Body of pancreas (tissue), 4 donors: Measurements from ENCODE around the gene SGMS1. TPM values are rescaled to one million over a fixed set of nuclear protein-coding genes. Genes with fewer than 3 reads are reported as not detected.

Experiments
- ATAC-seq: fragments of 150-250 bp; one replicate; pipeline ENCODE4 v1.9.1; 2016
- DNase-seq, 4 donors: peaks; one replicate each; pipeline ENCODE4 v3.0.0-alpha.2; 2019
- H3K27ac ChIP-seq, 4 donors: fragments of 200-600 bp; sonication (generic); 1 replicate in 3 of 4; 2 replicates in 1 of 4; pipeline versions ENCODE4 v1.5.1 to v1.6.1; 2016 to 2019; ENCODE audit warnings: mild to moderate bottlenecking in 1 of 4, mixed read lengths in 1 of 4, moderate library complexity in 1 of 4
- H3K27me3 ChIP-seq, 2 donors: fragments of 200-600 bp; sonication (generic); one replicate each; pipeline ENCODE4 v1.6.0; 2016; ENCODE audit warnings: mild to moderate bottlenecking in 1 of 2
- H3K36me3 ChIP-seq, 2 donors: fragments of 200-600 bp; sonication (generic); replicated peaks in 1 of 2; 2 replicates each; pipeline ENCODE4 v1.5.1; 2016; ENCODE audit warnings: low read depth in 2 of 2; ENCODE audit not compliant: insufficient read depth in 1 of 2
- H3K4me1 ChIP-seq: fragments of 200-600 bp; sonication (generic); one replicate; pipeline ENCODE4 v1.6.0; 2016
- H3K4me3 ChIP-seq, 2 donors: fragments of 200-600 bp; sonication (generic); 1 replicate in 1 of 2; 2 replicates in 1 of 2; pipeline ENCODE4 v1.5.1; 2016 to 2019
- H3K9me3 ChIP-seq, 3 donors: fragments of 200-600 bp; sonication (generic); 1 replicate in 2 of 3; 2 replicates in 1 of 3; pipeline ENCODE4 v1.5.1; 2016
- POLR2A ChIP-seq, 3 donors: fragments of 450-650 bp; IDR thresholded peaks; one replicate each; pipeline ENCODE4 v1.6.1; 2016; ENCODE audit warnings: antibody characterized with exemption in 3 of 3, mild to moderate bottlenecking in 2 of 3
- WGBS, 2 donors: methylation state at CpG; one replicate each; pipeline ENCODE4 v1.1.5; 2017; 5-methylcytosine and 5-hydroxymethylcytosine counted together
- intact Hi-C: fragments of 100-400 bp; cut with DNase I; formaldehyde crosslinking; loops from one replicate; pipeline ENCODE4 v1.15.1; 2023
- total RNA-seq, 2 donors: library from RNA; depleted of rRNA; stranded (reverse); fragments of >200 nt; gene quantifications; one replicate each; pipeline ENCODE4 v1.1.0, GENCODE V29; 2016
- TF ChIP-seq, protein P1 (sequence below), 7 experiments: fragments of 450-650 bp in 4 of 7; fragments of 200-600 bp in 3 of 7; sonication (generic) in 3 of 7; IDR thresholded peaks; one replicate each; pipeline ENCODE4 v1.5.1; 2016 to 2019; ENCODE audit warnings: antibody characterized with exemption in 7 of 7

The SGMS1 gene
- total RNA-seq, 2 donors from 2014 or later: 46.2 to 68.9 TPM

DNA sequence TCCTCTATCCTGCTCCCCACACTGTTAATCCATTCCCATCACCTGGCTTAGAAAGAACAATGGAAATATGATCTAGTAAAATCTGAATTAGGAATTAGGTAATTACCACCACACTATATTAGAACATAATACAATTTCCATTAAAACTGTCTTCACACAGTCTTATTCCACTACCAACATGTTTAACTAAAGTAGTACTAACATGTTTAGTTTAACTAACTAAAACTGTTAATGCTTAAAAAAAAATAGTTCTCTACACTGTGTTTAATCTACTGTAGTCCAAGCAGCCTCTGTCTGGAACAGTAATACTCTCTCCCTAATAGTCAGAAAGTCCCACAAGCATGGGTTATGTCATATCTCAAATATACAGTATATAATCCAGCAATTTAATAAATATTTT, 150.8 kb downstream of the SGMS1 start:
- Histone ChIP-seq H3K36me3 (no peaks in the 10 kb centered on the region), H3K27me3 (no peaks in the 10 kb centered on the region), H3K27ac (no peak overlapping the region), H3K4me3 (no peak overlapping the region), H3K4me1 (peaks cover 35% of the 10 kb centered on the region), H3K9me3 (no peaks in the 10 kb centered on the region)
- TF ChIP-seq POLR2A (IDR thresholded peaks at IDR 0.05): no peak
- TF ChIP-seq, protein P1, sequence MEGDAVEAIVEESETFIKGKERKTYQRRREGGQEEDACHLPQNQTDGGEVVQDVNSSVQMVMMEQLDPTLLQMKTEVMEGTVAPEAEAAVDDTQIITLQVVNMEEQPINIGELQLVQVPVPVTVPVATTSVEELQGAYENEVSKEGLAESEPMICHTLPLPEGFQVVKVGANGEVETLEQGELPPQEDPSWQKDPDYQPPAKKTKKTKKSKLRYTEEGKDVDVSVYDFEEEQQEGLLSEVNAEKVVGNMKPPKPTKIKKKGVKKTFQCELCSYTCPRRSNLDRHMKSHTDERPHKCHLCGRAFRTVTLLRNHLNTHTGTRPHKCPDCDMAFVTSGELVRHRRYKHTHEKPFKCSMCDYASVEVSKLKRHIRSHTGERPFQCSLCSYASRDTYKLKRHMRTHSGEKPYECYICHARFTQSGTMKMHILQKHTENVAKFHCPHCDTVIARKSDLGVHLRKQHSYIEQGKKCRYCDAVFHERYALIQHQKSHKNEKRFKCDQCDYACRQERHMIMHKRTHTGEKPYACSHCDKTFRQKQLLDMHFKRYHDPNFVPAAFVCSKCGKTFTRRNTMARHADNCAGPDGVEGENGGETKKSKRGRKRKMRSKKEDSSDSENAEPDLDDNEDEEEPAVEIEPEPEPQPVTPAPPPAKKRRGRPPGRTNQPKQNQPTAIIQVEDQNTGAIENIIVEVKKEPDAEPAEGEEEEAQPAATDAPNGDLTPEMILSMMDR (IDR thresholded peaks at IDR 0.05): no peak
- ATAC-seq (no peak), DNase-seq (no peak)
- intact Hi-C loops: no loop called here

DNA sequence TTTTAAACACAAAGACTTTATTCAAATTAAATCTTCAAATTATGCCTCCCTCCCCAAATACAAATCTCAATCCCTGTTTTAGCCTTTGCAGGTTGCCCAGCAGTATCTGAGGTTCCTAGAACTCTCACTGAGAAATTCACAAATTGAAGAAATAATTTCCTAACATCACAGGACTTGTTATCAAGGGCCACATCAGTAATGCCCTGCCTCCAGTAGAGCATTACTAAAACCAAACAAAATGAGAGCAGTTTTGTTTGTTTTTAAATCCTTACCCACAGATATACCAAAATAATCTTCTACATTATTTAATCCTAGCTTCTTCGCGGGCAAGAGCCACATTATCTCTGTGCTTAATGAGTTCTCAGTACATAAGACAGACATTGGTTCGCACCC, 152.2 kb downstream of the SGMS1 start:
- Histone ChIP-seq H3K27ac (peak overlapping the region in 1 of 4 donors; percentile 75), H3K4me3 (no peak overlapping the region), H3K9me3 (no peaks in the 10 kb centered on the region), H3K4me1 (peaks cover 35% of the 10 kb centered on the region), H3K36me3 (no peaks in the 10 kb centered on the region), H3K27me3 (no peaks in the 10 kb centered on the region)
- DNase-seq (no peak), ATAC-seq (no peak)
- 17 to 34% methylated on average over 3 of the region's 3 CpGs for WGBS, 2 donors
- intact Hi-C loops: no loop called here
- TF ChIP-seq, protein P1 (IDR thresholded peaks at IDR 0.05): no peak
- TF ChIP-seq POLR2A (IDR thresholded peaks at IDR 0.05): no peak

DNA sequence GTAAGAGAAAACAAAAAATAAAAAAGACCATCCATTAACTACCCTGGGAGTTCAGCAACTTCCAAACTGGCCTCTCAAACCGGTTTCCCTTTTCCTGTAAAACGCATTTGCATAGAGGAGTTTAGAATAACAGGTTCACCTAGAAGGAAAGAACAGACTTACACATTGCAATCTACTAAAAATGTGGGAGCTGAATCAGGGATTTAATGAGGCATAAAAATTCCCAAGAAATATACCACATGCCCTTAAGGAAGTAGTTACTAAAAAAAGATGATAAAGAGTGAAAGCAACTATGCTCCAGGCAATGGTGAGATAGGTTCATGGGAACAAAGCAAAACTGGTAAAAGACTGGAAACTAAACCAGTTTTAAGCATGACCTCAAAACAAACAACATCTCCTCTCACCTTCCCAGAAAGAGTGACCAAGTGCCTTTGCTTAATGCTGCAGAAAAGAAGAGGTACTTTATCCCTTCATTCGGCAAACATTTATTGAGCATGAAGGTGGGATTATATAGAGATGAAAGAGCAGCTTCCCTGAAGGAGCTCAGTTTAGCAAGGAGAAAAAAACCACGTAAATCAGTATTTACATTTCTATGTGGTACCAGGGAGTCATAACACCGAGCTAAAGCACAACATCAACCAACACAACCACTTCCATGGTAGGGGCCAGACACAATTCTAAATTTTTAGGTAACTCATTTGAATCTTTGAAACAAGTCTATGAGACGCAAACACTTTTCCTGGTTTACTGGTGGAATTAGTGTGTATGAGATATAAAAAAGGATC, 152.8 kb downstream of the SGMS1 start:
- intact Hi-C loops: no loop called here
- H3K27me3 ChIP-seq: no peaks in the 10 kb centered on the region
- no peaks in the 10 kb centered on the region for H3K36me3 ChIP-seq
- WGBS, 2 donors: 60 to 62% methylated on average over 6 of the region's 6 CpGs
- H3K9me3 ChIP-seq: no peaks in the 10 kb centered on the region
- H3K4me3 ChIP-seq: no peak overlapping the region
- peaks cover 35% of the 10 kb centered on the region for H3K4me1 ChIP-seq
- DNase-seq (peak in 1 of 4 donors; percentile 22), ATAC-seq (peak; percentile 75)
- peak overlapping the region in 3 of 4 donors; percentile 33 to 75 (median 58) for H3K27ac ChIP-seq
- no peak for TF ChIP-seq POLR2A (IDR thresholded peaks at IDR 0.05)
- TF ChIP-seq, protein P1 (IDR thresholded peaks at IDR 0.05): no peak

DNA sequence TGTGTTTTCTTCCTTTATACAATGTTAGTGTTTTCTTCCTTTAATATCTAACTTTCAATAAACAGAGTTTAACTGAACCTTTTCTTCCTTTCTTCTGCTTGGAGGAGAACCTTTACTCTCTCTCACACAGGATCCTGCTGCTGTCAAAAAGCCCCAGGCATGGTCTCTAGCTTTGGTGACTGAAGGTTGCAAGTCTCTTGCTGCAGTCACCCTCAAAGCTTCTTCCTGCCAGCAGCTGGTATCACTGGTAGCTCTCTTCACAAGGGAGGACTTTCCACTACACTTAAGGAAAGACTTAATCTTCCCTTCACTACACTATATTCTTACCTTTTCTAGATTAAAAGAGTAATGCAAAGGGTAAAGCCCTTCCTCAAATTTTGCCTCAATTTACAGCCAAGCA, 153.4 kb downstream of the SGMS1 start:
- no peak for TF ChIP-seq POLR2A (IDR thresholded peaks at IDR 0.05)
- TF ChIP-seq, protein P1 (IDR thresholded peaks at IDR 0.05): no peak
- DNase-seq (no peak), ATAC-seq (no peak)
- no peak overlapping the region for H3K4me3 ChIP-seq
- H3K9me3 ChIP-seq: no peaks in the 10 kb centered on the region
- H3K27me3 ChIP-seq: no peaks in the 10 kb centered on the region
- intact Hi-C loops: no loop called here
- H3K36me3 ChIP-seq: no peaks in the 10 kb centered on the region
- peaks cover 35% of the 10 kb centered on the region for H3K4me1 ChIP-seq
- H3K27ac ChIP-seq: peak overlapping the region in 3 of 4 donors; percentile 33 to 75 (median 58)

DNA sequence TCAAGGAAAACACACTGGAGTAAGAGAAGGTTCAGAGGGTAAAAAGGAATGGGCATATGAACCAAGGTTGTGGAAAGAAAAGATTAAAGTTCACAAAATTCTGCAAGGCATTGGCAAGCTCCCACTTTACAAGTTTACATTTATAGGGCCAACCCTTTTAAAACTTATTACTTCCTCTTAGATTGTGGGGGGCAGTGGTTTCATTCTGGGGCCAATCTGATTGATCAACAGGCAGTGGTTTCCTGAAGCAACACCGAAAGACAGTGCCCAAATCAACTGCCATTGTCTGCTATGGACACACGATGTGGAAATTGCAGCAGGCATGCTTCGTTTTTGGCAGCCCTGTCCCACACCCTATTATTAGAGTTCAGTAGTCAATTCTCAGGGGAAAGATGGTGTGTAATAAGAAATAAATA, 154.0 kb downstream of the SGMS1 start:
- Histone ChIP-seq H3K9me3 (no peaks in the 10 kb centered on the region), H3K4me1 (peaks cover 35% of the 10 kb centered on the region), H3K36me3 (no peaks in the 10 kb centered on the region), H3K27me3 (no peaks in the 10 kb centered on the region), H3K27ac (peak overlapping the region in 3 of 4 donors; percentile 33 to 75 (median 58)), H3K4me3 (no peak overlapping the region)
- intact Hi-C loops: no loop called here
- DNase-seq (no peak), ATAC-seq (no peak)
- 33 to 37% methylated on average over 3 of the region's 3 CpGs for WGBS, 2 donors
- TF ChIP-seq, protein P1 (IDR thresholded peaks at IDR 0.05): no peak
- no peak for TF ChIP-seq POLR2A (IDR thresholded peaks at IDR 0.05)
